GM15510 (cell line): ENCODE data around the gene LDLRAD3.

Experiments
- POLR2A ChIP-seq: IDR thresholded peaks from 3 replicates; pipeline ENCODE4 v1.6.1; 2011; ENCODE audit warnings: borderline replicate concordance; ENCODE audit not compliant: insufficient read length; ENCODE audit errors: extremely low read depth

The LDLRAD3 gene

DNA sequence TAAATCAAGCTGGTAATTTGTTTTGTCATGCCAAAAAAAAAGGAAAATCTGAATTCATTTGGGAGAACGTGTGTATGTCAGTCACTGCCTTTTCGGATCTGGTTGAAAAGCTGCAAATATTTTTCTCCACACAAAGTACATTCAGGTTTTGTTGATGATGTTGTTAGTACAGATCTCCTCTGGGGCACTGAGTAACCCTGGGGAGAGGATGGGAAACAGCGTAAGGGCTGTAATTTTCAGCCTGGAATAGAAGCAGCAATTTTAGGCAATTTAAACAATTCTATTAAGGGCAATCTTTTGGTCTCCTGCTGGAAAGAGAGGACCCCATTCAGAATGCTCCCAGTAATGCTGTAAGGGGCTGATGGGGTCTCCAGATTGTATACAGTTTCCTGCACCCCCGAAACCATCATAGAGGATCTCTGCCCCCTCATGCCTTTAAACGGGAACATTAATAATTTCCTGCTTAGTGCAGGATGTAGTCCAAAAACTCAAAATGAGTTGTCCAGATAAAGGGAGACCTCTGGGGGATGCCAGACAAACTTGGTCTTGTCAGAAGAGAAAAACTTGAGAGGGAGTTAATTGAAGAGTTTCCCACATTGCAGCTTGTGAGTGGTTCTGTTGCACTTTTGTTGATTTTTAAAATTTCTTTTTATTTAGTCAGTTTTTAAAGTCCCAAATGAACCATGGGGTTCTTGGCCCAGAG, 213.1 kb downstream of the LDLRAD3 start:
- no peak for TF ChIP-seq POLR2A

DNA sequence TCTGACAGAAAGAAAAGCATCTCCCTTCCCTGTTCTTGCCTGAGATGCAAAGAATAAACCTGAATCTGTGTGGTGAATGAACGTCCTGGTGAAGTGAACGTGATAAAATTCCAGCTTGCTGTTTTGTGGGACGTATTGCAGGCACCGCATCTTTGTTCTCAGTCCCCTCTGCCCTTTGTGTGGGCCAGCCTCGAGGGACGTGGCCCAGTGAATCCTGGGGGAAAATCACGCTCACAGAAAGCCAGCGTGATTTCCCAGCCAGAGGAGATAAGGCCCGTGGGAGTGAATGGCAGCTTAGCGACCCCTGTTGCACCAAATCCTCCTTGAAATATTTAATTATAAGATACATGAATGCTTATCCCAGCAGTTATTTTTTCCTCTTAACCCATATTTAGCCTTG, 216.2 kb downstream of the LDLRAD3 start:
- TF ChIP-seq POLR2A, result no peak

DNA sequence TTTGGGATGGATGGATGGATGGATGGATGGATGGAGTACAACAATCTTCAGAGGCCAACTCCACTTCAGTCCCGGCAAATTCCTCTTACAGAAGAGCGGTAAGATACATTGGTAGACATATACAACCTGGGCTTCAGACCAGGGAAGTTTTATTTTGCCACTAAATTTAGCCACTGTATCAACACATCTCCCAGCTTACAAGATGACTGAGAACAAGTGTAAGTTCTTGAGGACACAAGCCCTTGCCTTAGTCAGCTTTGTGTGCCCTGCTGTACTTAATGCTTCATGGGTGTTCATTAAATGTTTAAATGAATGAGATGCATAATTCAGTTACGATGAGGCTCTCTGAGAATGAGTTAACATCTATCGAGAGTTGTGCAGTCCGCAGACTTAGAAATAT, 217.7 kb downstream of the LDLRAD3 start:
- no peak for TF ChIP-seq POLR2A

DNA sequence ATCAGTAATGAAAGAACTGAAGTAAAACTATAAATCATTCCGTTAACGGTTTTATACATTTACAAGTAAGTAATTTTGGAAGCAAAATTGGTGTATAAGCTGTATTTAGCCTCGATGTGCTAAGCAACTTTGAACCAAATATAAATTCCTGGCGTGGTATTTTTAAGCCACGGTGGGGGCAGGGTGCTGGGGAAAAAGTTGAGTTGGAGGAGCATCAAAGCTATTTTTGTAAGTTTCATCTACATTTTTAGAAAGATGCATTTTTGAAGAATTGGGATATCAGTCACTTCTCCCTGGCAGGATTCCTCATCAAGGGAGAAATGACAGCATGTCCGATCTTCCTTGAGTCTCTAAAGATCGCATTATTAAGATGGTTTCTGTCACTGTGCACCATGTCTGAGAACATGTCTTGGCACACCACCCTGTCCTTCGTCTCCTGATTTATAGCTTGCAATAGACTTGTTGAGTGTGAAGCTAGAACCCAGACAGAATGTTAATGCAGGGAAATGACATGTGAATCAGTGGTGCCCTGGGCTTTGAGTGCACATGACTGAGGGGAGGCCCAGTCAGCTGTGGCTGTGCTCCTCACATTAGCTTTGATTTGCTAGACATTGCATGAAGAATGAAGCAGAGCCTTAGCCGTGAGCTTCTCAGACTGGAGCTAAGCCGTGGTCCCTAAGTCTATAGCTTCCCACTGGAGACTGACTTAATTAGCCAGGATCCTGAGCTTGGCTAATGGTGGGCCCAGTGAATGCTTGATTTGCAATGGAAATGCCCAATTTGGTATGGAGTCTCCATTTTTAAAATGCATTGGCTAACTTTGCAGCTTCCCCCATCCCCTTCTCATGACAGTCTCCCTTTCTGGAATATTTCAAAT, 218.4 kb downstream of the LDLRAD3 start:
- TF ChIP-seq POLR2A, result no peak

DNA sequence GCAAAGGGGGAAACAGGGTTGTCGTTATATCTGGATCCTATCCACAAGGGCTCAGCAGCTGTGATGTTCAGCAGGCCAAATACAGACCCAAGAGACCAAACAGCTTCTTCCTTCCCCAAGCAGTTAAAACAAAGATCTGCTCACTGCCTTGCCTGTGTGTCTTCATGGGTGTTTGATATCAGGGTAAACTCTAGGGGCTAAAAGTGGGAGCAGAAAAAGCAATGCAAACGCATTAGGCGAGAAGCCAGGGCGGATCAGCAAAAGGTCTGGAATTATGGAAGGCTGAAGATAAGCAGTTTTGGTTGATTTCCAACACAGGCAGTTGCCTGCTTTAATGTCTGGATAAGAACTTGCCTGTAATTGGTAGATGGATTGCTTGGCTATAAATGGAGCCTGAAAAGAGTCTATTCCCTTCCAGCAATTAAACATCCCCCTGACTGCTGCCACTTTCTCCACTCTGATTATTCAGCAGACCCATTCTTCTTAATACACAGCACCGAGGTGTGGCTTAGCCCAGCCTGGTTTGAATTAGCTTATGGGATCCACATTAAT, 219.1 kb downstream of the LDLRAD3 start:
- no peak for TF ChIP-seq POLR2A

DNA sequence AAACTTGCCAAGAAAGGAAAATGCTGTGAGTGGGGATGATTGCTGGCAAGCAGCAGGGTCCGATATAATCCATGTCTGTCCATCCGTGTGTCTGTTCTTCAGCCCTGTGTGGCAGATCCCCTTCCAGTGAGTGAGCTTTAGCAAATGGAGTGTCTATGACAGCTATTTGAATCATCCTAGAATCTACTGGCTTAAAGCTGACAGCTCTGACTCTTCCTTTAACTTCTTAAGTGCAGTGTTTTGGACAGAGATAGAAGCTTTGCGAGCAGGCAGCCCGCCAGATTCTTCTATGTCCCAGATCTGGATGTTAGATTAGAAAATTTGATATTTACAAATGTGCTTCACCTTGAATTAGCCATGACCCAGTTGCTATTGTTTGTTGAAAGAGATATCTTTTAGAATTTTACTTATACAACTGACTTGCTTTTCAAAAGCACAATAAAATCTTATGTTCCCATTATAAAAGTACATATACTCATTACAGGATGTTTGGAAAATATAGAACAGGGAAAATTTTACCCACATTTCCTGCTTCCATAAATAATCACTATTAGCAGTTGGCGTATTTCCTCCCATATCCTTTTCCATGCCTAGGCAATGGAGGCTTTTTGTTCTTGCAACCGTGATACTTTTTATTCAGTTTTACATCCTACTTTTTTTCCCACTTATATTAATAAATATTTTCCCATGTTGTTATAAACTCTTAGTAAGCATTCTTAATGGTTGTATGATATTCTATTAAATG, 220.8 kb downstream of the LDLRAD3 start:
- no peak for TF ChIP-seq POLR2A

DNA sequence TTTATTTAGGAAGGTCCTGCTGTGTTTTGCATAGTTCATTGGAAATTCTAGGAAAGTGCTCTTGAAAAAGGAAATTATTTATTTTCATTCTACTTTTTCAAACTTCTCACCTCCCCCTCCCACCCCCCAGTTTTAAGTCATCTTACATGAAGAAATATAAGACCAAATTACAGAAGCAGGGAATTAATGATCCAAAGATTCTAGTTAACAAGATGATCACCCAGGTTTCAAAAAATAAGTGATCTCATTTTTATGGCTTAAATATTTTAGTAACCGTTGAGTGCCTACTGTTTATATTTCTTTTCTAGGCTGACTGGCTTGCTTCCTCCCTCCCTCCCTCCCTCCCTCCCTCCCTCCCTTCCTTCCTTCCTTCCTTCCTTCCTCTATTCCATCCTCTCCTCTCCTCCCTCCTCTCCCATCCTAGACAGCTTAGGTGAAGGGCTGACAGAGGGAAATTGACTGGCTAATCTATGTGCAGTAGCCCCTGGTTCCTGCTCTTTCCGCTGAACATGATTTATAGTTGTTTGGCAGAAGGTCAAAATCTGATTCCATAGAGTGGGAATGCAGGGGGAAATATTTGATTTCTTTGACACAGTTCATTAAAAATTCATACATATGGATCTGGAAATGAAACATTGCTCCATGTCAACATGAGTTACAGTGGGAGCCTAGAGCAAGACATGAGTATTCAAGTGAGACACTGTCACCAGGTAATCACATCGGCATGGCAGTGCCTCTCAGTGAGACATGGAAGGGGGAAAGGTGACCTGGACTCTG, 221.9 kb downstream of the LDLRAD3 start:
- no peak for TF ChIP-seq POLR2A

DNA sequence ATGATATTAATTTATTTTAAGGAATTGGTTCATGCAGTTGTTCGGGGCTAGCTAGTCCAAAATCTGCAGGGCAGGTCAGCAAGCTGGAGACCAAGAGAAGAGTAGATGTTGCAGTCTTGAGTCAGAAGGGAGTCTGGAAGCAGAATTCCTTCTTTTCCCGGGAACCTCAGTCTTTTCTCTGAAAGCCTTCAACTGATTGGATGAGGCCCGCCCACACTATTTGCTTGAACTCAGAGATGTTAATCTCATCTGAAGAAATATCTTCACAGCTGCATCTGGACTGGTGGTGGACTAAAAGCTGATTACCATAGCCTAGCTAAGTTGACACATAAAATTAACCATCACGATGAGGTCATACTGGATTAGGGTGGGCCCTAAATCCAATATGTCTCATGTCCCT, 223.2 kb downstream of the LDLRAD3 start:
- no peak for TF ChIP-seq POLR2A

DNA sequence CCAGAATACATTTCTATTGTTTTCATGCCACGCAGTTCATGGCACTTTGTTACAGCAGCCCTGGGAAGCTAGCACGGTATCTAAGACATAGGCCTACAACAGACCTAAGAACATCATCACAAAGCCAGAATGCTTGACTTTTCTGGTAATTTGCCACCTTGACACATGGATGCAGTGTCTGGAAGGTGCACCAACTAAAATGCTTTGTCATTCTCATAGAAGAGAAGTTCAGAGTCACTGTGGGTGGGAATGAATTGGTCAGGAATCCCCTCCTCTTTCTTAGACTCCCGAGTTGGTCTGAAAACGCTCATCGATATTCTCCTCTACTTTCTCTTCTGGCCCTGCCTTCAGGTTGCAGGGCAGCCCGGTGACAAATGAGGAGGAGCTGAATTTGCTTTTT, 223.9 kb downstream of the LDLRAD3 start:
- TF ChIP-seq POLR2A, result no peak

DNA sequence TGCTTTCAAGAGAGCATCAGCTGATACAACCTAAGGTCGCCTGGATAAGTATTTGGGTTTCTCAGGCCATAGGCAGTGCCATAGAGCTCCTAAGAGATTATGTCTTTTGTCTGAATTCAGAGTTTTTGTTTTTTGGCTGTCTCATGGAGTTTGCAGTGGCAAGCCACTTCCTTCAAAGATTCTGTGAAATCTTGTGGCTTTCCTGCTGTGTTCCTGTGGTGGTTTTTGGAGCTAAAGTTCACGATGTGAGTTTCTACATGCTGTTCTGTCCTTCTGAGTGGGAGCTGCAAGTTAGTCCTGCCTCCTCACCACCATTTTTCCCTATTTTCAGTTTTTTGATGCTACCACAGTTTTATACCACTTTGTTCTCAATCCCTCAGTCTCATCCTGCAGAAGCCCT, 234.0 kb downstream of the LDLRAD3 start:
- no peak for TF ChIP-seq POLR2A

DNA sequence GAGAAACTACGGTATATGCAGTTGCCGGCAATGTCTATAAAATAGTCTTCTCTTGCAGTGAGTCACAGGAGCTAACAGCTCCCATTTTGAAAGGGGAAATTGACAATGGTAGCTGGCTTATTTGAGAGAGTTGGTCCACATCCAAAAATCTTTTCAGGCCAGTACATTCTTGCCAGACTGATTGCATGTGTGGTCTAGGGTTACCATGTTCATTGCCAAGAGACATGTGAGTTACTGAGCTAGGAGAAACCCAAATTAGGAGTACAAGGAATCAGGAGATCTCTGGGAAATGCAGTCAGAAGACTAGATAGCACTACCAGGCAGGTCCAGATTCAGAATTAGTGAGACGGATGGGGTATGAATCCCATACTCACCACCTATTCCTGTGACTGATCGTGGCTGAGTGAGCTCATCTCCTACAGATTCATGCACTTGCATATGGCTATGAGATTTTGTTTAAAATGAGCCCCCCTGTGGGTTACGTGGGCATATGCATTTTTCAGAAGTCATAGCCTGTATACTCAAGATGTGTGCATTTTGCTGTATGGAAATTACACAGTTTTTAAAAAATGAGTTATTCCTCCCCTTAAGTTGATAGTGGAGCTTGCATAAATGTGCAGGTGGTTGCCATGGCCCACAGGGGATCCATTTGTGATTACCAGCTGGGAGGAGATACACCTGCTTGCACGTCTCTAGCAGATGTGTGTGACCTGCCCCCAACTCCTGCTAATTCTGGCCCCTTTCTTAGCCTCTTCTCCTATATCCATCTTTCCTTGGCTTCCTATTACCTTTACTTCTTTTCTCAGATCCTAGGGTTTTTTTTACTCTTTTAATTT, 242.7 kb downstream of the LDLRAD3 start:
- no peak for TF ChIP-seq POLR2A

DNA sequence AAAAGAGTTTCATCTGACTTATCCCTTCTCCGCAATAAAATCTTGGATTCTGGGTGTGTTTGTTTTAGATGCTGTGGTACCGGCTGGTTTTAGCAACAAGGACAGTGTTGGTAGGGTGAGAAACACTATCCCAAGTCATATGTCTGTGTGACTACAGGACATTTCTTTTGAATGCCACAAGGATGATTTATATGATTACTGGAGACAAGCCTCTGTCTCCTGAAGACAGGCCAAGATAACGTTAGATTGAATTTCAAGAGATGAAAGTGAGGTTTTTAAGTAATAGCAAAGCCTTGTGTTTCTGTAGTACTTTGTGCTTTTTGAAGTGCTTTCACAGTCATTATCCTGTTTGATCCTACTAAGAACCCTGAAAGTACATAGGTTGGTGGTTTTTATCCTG, 243.8 kb downstream of the LDLRAD3 start:
- TF ChIP-seq POLR2A, result no peak

DNA sequence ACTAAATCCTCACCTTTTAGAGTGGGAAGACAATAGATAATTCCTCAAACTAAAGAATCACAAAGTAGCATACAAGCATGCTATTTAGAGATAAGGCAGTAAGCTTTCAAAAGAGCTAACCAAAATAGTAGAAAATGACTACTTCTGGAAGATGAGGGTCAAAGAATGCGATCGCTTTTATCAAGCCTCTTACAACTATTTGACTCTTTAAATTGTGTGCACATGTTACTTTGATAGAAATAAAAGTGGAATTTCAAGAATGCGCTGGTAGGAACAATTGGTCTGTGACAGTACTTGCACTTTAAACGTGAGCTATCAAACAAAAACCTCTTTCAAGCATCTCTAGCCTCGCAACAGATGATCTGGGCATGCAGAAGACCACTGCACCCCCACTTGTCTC, 248.1 kb downstream of the LDLRAD3 start:
- TF ChIP-seq POLR2A, result no peak
